Measurements from ENCODE around the gene SLIT3. TPM values are rescaled to one million over a fixed set of nuclear protein-coding genes. Genes with fewer than 3 reads are reported as not detected.

Gene SLIT3
- total RNA-seq, 1 experiment from 2014 or later: 2.0 TPM

DNA sequence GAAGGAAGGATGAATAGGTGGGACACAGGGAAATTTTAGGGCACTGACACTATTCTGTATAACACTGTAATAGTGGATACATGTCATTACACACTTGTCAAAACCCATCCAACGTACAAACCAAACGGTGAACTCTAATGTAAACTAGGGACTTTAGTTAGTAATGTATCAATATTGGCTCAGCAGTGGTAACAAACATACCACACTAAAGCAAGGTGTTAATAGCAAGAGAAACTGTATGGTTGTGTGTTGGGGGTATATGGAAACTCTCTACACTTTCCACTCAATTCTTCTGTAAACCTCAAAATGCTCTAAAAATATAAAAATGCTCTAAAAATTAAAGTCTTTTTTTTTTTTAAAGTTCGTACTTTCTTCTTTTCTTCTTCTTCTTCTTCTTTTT is 428.7 kb downstream of the SLIT3 start:
- Histone ChIP-seq H3K27me3 (no peaks in the 10 kb centered on the region), H3K36me3 (no peaks in the 10 kb centered on the region), H3K9me3 (replicated peaks) (no peaks in the 10 kb centered on the region), H3K4me1 (no peaks in the 10 kb centered on the region; the same call in 1 of the 2 replicates), H3K4me3 (no peak overlapping the region), H3K27ac (no peak overlapping the region)
- DNase-seq: no peak

DNA sequence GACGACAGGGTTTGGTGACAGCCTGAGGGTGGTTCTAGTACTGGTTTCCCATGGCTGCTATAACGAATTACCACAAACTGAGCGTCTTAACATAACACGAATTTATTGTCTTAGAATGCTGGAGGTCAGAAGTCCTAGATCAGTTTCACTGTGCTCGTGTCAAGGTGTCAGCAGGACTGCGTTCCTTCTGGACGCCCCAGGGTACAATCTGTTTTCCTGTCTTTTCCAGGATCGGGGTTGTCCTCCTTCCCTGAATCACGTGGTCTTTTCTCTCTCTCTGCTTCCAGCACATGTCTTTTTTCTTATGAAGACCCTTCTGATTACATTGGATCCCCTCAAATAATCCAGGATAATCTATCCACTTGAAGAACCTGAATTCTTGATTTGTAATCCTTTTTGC is 430.0 kb downstream of the SLIT3 start:
- no peak for DNase-seq
- Histone ChIP-seq H3K36me3 (no peaks in the 10 kb centered on the region), H3K4me3 (no peak overlapping the region), H3K4me1 (peaks cover 5% of the 10 kb centered on the region), H3K27me3 (no peaks in the 10 kb centered on the region), H3K9me3 (replicated peaks) (no peaks in the 10 kb centered on the region), H3K27ac (no peak overlapping the region)

- H3K27ac ChIP-seq: no peak overlapping the region
- H3K36me3 ChIP-seq: no peaks in the 10 kb centered on the region
- H3K9me3 ChIP-seq (replicated peaks): no peaks in the 10 kb centered on the region
- no peak overlapping the region for H3K4me3 ChIP-seq
- H3K27me3 ChIP-seq: no peaks in the 10 kb centered on the region
- H3K4me1 ChIP-seq: peaks cover 10% of the 10 kb centered on the region
- no peak for DNase-seq
These were observed 431.2 kb downstream of the SLIT3 start for GRCh38 chr5:168869615-168870227.

- no peak overlapping the region for H3K4me3 ChIP-seq
- no peak for DNase-seq
- no peak overlapping the region for H3K27ac ChIP-seq
- no peaks in the 10 kb centered on the region for H3K27me3 ChIP-seq
- H3K4me1 ChIP-seq: peaks cover 10% of the 10 kb centered on the region
- H3K9me3 ChIP-seq (replicated peaks): no peaks in the 10 kb centered on the region
- H3K36me3 ChIP-seq: no peaks in the 10 kb centered on the region
These were observed 433.7 kb downstream of the SLIT3 start for GRCh38 chr5:168867241-168867640.

- H3K36me3 ChIP-seq: no peaks in the 10 kb centered on the region
- no peak overlapping the region for H3K4me3 ChIP-seq
- H3K27me3 ChIP-seq: no peaks in the 10 kb centered on the region
- DNase-seq: peak; percentile 55 to 72
- H3K9me3 ChIP-seq (replicated peaks): no peaks in the 10 kb centered on the region
- no peak overlapping the region for H3K27ac ChIP-seq
- H3K4me1 ChIP-seq: peaks cover 10% of the 10 kb centered on the region
These were observed 435.0 kb downstream of the SLIT3 start for GRCh38 chr5:168865968-168866367.

- no peaks in the 10 kb centered on the region for H3K9me3 ChIP-seq (replicated peaks)
- H3K4me1 ChIP-seq: peaks cover 10% of the 10 kb centered on the region
- no peaks in the 10 kb centered on the region for H3K27me3 ChIP-seq
- H3K36me3 ChIP-seq: no peaks in the 10 kb centered on the region
- no peak overlapping the region for H3K4me3 ChIP-seq
- no peak overlapping the region for H3K27ac ChIP-seq
- no peak for DNase-seq
These were observed 437.9 kb downstream of the SLIT3 start for GRCh38 chr5:168863021-168863420.

DNA sequence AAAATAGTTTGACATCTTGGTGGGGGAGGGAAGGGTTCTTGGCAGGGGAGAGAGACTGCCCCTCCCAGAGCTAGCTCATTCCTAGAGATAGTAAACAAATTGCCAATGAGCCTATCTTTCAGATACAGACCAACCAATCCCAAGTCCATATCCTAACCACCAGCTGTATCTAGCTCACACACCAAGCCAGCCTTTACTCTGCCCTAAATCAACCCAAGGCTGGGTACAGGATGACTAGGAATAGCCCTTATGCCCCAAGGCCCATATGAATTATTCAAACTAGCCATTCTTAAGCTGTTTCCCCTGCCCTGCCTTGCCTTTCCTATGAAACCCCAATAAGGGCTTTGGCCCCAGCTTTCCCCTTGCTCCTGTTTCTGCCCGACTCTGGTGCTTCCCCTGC is 440.4 kb downstream of the SLIT3 start:
- H3K36me3 ChIP-seq: no peaks in the 10 kb centered on the region
- DNase-seq: no peak
- no peaks in the 10 kb centered on the region for H3K27me3 ChIP-seq
- peaks cover under 1% of the 10 kb centered on the region; the same call in 1 of the 2 replicates for H3K4me1 ChIP-seq
- no peak overlapping the region for H3K27ac ChIP-seq
- no peak overlapping the region for H3K4me3 ChIP-seq
- H3K9me3 ChIP-seq (replicated peaks): no peaks in the 10 kb centered on the region

- no peak overlapping the region for H3K27ac ChIP-seq
- H3K36me3 ChIP-seq: no peaks in the 10 kb centered on the region
- H3K4me1 ChIP-seq: peaks cover 2% of the 10 kb centered on the region; the same call in 1 of the 2 replicates
- H3K9me3 ChIP-seq (replicated peaks): no peaks in the 10 kb centered on the region
- H3K4me3 ChIP-seq: no peak overlapping the region
- no peak for DNase-seq
- no peaks in the 10 kb centered on the region for H3K27me3 ChIP-seq
These were observed 440.9 kb downstream of the SLIT3 start for GRCh38 chr5:168860081-168860480.

- Histone ChIP-seq H3K36me3 (no peaks in the 10 kb centered on the region), H3K9me3 (replicated peaks) (no peaks in the 10 kb centered on the region), H3K4me1 (peaks cover 2% of the 10 kb centered on the region; the same call in 1 of the 2 replicates), H3K27me3 (no peaks in the 10 kb centered on the region), H3K27ac (no peak overlapping the region), H3K4me3 (no peak overlapping the region)
- DNase-seq: no peak
These were observed 441.5 kb downstream of the SLIT3 start for GRCh38 chr5:168859471-168859870.

DNA sequence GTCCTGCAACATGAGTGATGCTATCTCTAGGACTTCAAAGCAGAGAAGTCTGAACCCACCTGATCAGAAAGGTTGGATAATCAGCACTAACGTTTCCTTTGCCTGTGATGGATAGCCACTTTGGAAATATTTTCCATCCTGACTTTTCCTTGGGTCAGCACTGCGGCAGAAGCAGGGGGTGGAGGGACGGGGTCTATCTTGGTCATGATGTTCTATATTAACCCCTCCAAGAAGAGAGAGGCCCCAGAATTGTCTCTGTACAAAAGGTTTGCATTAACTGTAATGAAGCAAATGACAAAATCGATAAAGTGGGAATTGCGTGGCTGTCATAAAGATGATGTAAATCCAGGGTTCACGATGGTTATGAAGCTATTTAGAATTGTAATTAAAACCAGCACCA is 441.9 kb downstream of the SLIT3 start:
- DNase-seq: no peak
- H3K9me3 ChIP-seq (replicated peaks): no peaks in the 10 kb centered on the region
- no peaks in the 10 kb centered on the region for H3K27me3 ChIP-seq
- no peak overlapping the region for H3K4me3 ChIP-seq
- no peaks in the 10 kb centered on the region for H3K36me3 ChIP-seq
- H3K27ac ChIP-seq: no peak overlapping the region
- H3K4me1 ChIP-seq: peaks cover 2% of the 10 kb centered on the region; the same call in 1 of the 2 replicates

DNA sequence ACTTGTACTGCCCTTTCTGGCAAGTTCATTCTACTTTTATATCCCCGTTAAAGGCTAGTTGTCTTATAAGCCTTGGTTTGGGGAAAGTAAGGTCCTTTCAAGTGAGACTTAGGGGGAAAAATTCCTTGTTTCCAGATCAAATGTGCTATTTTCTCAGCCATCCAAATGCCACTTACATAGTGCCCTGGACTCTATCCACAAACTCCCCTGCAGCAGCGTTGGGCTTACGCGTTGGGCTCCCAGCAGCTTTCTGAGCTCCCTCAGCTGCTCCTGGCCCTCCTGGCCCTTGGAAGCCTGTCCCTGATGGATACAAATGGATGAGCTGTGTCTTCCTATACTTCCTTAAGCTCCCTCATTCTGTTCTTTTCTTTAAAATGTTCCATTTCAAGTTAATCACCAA is 442.6 kb downstream of the SLIT3 start:
- Histone ChIP-seq H3K4me3 (no peak overlapping the region), H3K27me3 (no peaks in the 10 kb centered on the region), H3K4me1 (peaks cover 2% of the 10 kb centered on the region; the same call in 1 of the 2 replicates), H3K9me3 (replicated peaks) (no peaks in the 10 kb centered on the region), H3K27ac (no peak overlapping the region), H3K36me3 (no peaks in the 10 kb centered on the region)
- no peak for DNase-seq

- Histone ChIP-seq H3K4me3 (no peak overlapping the region), H3K9me3 (replicated peaks) (no peaks in the 10 kb centered on the region), H3K27me3 (no peaks in the 10 kb centered on the region), H3K4me1 (peaks cover 9% of the 10 kb centered on the region; the same call in 1 of the 2 replicates), H3K36me3 (no peaks in the 10 kb centered on the region), H3K27ac (no peak overlapping the region)
- no peak for DNase-seq
These were observed 447.0 kb downstream of the SLIT3 start for GRCh38 chr5:168853972-168854371.

DNA sequence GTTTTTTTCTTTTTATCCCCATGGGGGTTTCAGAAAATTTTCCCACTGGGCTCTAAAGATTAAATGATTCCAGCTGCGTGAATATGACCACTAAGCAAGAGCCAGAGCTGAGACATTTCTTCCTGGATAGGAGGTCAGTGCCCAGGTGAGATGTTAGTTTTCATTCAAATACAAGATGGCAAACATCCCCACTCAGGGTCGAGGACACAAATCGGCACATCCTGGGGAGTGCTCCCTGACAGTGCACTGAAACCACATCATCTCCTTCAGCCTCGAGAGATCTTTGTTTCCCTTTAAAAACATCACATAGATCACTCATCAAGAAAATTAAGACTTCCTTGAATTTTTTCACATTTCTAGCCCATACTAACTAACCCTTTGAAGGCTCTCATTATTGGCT is 448.6 kb downstream of the SLIT3 start:
- H3K9me3 ChIP-seq (replicated peaks): no peaks in the 10 kb centered on the region
- no peaks in the 10 kb centered on the region for H3K27me3 ChIP-seq
- H3K4me3 ChIP-seq: no peak overlapping the region
- H3K27ac ChIP-seq: no peak overlapping the region
- no peaks in the 10 kb centered on the region for H3K36me3 ChIP-seq
- DNase-seq: no peak
- peaks cover 9% of the 10 kb centered on the region; the same call in 1 of the 2 replicates for H3K4me1 ChIP-seq

DNA sequence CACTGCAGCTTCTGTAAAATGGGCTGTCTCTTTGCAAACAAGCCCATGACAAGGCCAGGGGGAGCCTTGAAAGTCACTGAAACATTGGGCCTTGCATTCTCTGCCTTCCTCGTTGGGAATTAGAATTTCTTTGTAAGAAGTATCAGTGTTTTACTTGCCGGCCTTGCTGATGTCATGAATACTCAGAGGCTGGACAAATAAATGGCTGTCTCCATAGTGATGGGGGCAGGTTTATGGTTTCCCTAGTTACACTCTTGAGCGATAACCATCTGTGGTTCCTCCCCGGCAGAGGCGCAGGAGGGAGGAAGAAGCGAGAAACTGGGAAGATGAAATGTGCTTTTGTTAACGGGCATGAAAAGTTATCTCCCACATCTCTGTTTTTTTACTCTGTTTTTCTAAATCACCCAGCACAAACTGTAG is 449.0 kb downstream of the SLIT3 start:
- Histone ChIP-seq H3K27me3 (no peaks in the 10 kb centered on the region), H3K4me1 (peaks cover 9% of the 10 kb centered on the region; the same call in 1 of the 2 replicates), H3K9me3 (replicated peaks) (no peaks in the 10 kb centered on the region), H3K27ac (no peak overlapping the region), H3K36me3 (no peaks in the 10 kb centered on the region), H3K4me3 (no peak overlapping the region)
- DNase-seq: peak; percentile 61 to 69

DNA sequence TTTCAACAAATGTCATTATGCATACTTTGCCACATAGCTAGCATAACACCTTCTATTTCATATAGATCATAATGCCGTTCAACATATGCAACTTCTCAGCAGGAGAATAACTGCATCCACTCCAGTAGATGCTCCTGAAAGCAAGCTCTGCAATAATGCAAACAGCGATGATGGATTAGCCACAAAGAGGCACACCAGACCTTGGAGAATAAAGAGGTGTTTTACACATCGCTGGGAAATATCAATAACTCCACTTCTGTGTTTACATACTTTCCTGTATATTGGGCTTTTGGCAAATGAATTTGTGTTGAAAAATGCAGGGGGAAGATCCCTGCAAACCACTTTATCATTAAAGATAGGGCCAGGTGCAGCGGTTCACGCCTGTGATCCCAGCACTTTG is 450.3 kb downstream of the SLIT3 start:
- no peak overlapping the region for H3K4me3 ChIP-seq
- H3K4me1 ChIP-seq: peaks cover 9% of the 10 kb centered on the region; the same call in 1 of the 2 replicates
- H3K9me3 ChIP-seq (replicated peaks): no peaks in the 10 kb centered on the region
- no peak for DNase-seq
- H3K27me3 ChIP-seq: no peaks in the 10 kb centered on the region
- H3K27ac ChIP-seq: no peak overlapping the region
- no peaks in the 10 kb centered on the region for H3K36me3 ChIP-seq

GRCh38 chr5:168848569-168848968 is 452.4 kb downstream of the SLIT3 start:
- Histone ChIP-seq H3K27ac (no peak overlapping the region), H3K4me1 (peaks cover 7% of the 10 kb centered on the region; the same call in 1 of the 2 replicates), H3K27me3 (no peaks in the 10 kb centered on the region), H3K4me3 (no peak overlapping the region), H3K9me3 (replicated peaks) (no peaks in the 10 kb centered on the region), H3K36me3 (no peaks in the 10 kb centered on the region)
- DNase-seq: no peak
